OCI-LY1 (cell line): ENCODE data around the gene PARD6B.

ENCODE experiments used
- CTCF ChIP-seq: fragments of 200-600 bp; sonication (generic), shearing (Covaris generic); IDR thresholded peaks from 2 replicates; pipeline ENCODE4 v1.5.1; 2017; ENCODE audit warnings: mild to moderate bottlenecking, antibody characterized with exemption, low read length, moderate library complexity, mixed read lengths
- EZH2 ChIP-seq: fragments of 200-600 bp; sonication (generic), shearing (Covaris generic); IDR thresholded peaks from 2 replicates; pipeline ENCODE4 v1.8.0; 2017; ENCODE audit warnings: borderline replicate concordance, mixed run types, mild to moderate bottlenecking, antibody characterized with exemption, low read length, moderate library complexity, mixed read lengths

GRCh38 chr20:50758992-50759391 is 27.6 kb downstream of the PARD6B start:
- TF ChIP-seq EZH2 (no peak), CTCF (no peak)
